ENCODE results near the gene GTF3C1. TPM values are rescaled to one million over a fixed set of nuclear protein-coding genes. Genes with fewer than 3 reads are reported as not detected.
A peak's percentile ranks its signal among the peaks of the same experiment; 100 is the strongest.

GTF3C1 gene
- total RNA-seq, 3 donors from 2014 or later: 31.2 to 44.6 (median 37.4) TPM

DNA sequence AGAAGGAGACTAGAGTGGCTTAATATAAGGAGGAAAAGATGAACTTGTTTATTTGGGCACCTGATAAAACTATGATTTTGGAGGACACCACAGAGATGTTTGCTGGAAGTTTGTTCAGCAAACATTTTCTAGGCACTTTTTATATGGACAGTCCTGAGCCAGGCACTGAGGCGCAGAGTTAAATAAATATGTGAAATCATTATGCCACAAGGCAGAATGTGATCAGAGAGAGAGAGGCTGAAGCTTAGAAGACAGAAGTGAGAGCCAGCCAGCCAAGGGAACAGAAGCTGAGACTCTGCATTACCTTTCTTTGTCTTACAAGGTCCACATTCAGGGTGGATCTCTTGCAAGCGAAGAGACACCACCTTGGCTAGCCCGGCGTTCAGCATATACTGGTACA, 21.4 kb downstream of the GTF3C1 start:
- Histone ChIP-seq H3K27ac (no peak overlapping the region), H3K36me3 (peaks cover 9% of the 10 kb centered on the region), H3K4me1 (no peaks in the 10 kb centered on the region), H3K4me3 (no peak overlapping the region), H3K9me3 (peaks cover 0 to 14% of the 10 kb centered on the region in 2 donors), H3K27me3 (no peaks in the 10 kb centered on the region)
- intact Hi-C loops (cut with DNase I; ENCODE audit: low total_unique reads): no loop called here
- TF ChIP-seq POLR2AphosphoS5 (IDR thresholded peaks at IDR 0.05) (no peak), POLR2A (IDR thresholded peaks at IDR 0.05) (no peak)
- TF ChIP-seq, protein P1, sequence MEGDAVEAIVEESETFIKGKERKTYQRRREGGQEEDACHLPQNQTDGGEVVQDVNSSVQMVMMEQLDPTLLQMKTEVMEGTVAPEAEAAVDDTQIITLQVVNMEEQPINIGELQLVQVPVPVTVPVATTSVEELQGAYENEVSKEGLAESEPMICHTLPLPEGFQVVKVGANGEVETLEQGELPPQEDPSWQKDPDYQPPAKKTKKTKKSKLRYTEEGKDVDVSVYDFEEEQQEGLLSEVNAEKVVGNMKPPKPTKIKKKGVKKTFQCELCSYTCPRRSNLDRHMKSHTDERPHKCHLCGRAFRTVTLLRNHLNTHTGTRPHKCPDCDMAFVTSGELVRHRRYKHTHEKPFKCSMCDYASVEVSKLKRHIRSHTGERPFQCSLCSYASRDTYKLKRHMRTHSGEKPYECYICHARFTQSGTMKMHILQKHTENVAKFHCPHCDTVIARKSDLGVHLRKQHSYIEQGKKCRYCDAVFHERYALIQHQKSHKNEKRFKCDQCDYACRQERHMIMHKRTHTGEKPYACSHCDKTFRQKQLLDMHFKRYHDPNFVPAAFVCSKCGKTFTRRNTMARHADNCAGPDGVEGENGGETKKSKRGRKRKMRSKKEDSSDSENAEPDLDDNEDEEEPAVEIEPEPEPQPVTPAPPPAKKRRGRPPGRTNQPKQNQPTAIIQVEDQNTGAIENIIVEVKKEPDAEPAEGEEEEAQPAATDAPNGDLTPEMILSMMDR (IDR thresholded peaks at IDR 0.05): no peak
- no peak for DNase-seq (ENCODE audit: low spot score in 2 of 2)

DNA sequence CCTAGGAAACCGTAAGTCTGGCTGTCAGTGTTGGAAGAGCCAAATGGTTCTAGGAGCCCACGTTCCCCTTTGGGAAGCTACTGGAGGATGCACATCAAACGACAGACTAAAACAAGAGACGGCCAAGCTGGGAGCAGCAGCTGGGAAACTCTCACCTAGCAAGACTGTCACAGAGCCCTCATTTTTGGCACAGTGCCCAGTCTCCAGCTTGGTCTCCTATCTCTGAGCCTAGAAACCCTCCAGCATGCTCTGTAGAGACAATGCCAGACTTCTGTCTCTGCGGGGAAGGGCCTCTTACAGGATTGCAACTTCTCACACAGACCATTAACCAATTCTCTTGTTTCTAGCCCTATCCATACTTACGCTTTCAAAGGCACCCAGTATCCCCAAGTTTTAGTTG, 23.5 kb downstream of the GTF3C1 start:
- TF ChIP-seq, protein P1 (IDR thresholded peaks at IDR 0.05): no peak
- TF ChIP-seq POLR2A (IDR thresholded peaks at IDR 0.05): no peak
- TF ChIP-seq POLR2AphosphoS5 (IDR thresholded peaks at IDR 0.05): no peak
- intact Hi-C loops (cut with DNase I; ENCODE audit: low total_unique reads): no loop called here

DNA sequence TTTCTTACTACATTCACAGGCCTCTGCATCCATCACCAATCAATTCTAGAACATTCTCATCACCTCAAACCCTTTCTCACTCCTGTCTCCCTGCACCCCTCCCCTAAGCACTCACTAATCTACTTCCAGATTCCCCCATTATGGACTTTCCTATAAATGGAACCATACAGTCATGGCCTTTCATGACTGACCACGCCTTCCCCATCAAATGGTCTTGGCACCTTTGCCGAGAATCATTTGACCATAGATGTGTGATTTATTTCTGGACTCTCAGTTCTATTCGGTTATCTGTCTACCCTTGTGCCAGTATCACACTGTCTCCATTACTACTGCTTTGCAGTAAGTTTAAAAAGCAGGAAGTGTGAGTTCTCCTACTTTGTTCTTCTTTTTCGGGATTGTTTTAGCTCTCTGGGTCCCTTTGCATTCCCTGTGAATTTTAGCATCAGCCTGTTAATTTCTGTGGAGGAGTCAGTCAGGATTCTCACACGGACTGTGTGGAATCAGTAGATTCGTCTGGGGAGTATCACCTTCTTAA, 27.5 kb downstream of the GTF3C1 start:
- Histone ChIP-seq H3K27ac (no peak overlapping the region), H3K27me3 (no peaks in the 10 kb centered on the region), H3K36me3 (no peaks in the 10 kb centered on the region), H3K9me3 (peaks cover 0 to 14% of the 10 kb centered on the region in 2 donors), H3K4me3 (no peak overlapping the region), H3K4me1 (no peaks in the 10 kb centered on the region)
- intact Hi-C loops (cut with DNase I; ENCODE audit: low total_unique reads): no loop called here
- TF ChIP-seq POLR2AphosphoS5 (IDR thresholded peaks at IDR 0.05) (no peak), POLR2A (IDR thresholded peaks at IDR 0.05) (no peak)
- TF ChIP-seq, protein P1 (IDR thresholded peaks at IDR 0.05): no peak
- DNase-seq (ENCODE audit: low spot score in 2 of 2): no peak

More for the DNA sequence above, 23.5 kb downstream of the GTF3C1 start:
- Histone ChIP-seq H3K4me1 (no peaks in the 10 kb centered on the region), H3K4me3 (no peak overlapping the region), H3K27me3 (no peaks in the 10 kb centered on the region), H3K36me3 (no peaks in the 10 kb centered on the region), H3K27ac (no peak overlapping the region), H3K9me3 (peaks cover 0 to 14% of the 10 kb centered on the region in 2 donors)
- DNase-seq (ENCODE audit: low spot score in 2 of 2): no peak

DNA sequence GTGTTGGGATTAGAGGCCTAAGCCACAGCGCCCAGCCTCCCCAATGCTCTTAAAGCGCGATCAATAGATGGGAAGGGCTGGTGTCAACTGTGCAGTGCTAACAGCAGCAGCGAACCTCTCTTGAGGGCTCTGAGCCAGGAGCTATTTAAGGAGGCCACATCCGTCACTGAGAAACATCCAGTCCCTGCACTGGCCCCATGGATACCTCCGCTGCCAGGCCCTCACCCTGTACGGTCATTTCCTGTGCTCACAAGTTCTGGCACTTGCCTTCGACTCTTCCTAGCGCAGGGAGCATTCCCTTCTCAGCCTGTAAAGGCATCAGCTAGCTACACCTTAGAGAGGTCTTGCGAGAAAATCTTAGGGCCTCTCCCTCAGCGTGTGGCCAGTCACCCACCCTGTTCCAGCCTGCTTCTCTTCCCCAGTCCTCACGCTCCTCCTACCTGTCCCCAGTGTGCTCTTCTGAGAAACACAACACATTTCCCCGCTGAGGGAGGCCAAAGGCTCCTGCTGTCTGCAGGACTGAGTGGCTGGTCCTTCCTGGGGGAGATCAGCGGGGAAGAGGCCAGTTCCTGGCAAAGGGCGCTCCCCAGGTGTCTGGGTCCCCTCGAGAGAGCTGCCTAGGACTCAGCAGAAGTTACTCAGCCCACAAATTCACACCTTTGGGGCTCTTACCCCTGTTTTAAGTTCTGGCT, 28.6 kb downstream of the GTF3C1 start:
- no peak for DNase-seq (ENCODE audit: low spot score in 2 of 2)
- peak overlapping the region in 1 of 2 donors; percentile 54 for H3K27ac ChIP-seq

DNA sequence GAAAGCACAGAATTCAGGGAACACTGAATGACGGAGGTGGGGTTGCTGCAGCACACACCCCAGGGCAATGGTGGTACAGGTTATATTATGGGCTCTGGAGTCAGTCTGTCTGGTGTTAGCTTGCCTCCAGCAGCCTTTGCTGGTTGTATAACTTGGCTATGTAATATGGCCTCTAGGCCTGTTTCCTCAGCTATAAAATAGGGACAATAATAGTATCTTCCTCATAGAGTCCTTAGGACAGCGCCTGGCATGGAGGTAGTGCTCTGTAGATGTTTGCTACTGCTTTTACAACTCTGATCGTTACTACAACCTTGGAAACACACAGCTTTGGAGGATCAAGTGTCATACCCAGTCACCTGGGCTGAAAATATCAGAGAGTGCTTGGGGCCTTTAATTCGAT, 31.5 kb downstream of the GTF3C1 start:
- intact Hi-C loops (cut with DNase I; ENCODE audit: low total_unique reads): loop anchor here (2.0 kb wide), 1 partner anchor 79 kb away; no protein-coding TSS in a partner anchor
- TF ChIP-seq, protein P1 (IDR thresholded peaks at IDR 0.05): no peak
- TF ChIP-seq POLR2AphosphoS5 (IDR thresholded peaks at IDR 0.05): no peak
- no peak for TF ChIP-seq POLR2A (IDR thresholded peaks at IDR 0.05)
- Histone ChIP-seq H3K27ac (no peak overlapping the region), H3K9me3 (no peaks in the 10 kb centered on the region), H3K4me3 (no peak overlapping the region), H3K36me3 (no peaks in the 10 kb centered on the region), H3K4me1 (no peaks in the 10 kb centered on the region), H3K27me3 (no peaks in the 10 kb centered on the region)
- no peak for DNase-seq (ENCODE audit: low spot score in 2 of 2)

More for the DNA sequence above, 28.6 kb downstream of the GTF3C1 start:
- Histone ChIP-seq H3K4me3 (no peak overlapping the region), H3K9me3 (peaks cover 0 to 13% of the 10 kb centered on the region in 2 donors), H3K27me3 (no peaks in the 10 kb centered on the region), H3K4me1 (no peaks in the 10 kb centered on the region), H3K36me3 (no peaks in the 10 kb centered on the region)
- intact Hi-C loops (cut with DNase I; ENCODE audit: low total_unique reads): no loop called here
- no peak for TF ChIP-seq POLR2A (IDR thresholded peaks at IDR 0.05)
- TF ChIP-seq, protein P1 (IDR thresholded peaks at IDR 0.05): no peak
- no peak for TF ChIP-seq POLR2AphosphoS5 (IDR thresholded peaks at IDR 0.05)

Measured in breast epithelium (tissue), 4 donors.